ENCODE results near the gene ZNF488.

Gene ZNF488

GRCh38 chr10:47325303-47326291 lies 58.5 kb downstream of the ZNF488 start:
- H3K27me3 ChIP-seq (ENCODE audit: low read depth) = no peaks in the 10 kb centered on the region
- H3K9me3 ChIP-seq = no peaks in the 10 kb centered on the region
- H3K4me3 ChIP-seq = no peak overlapping the region
- no peaks in the 10 kb centered on the region for H3K36me3 ChIP-seq (replicated peaks)
- DNase-seq (ENCODE audit: low spot score in 2 of 2) = no peak
- in situ Hi-C loops (cut with MboI; ENCODE audit: low sequenced_read_pairs) = no loop called here
- no peaks in the 10 kb centered on the region for H3K4me1 ChIP-seq

GRCh38 chr10:47323636-47324296 lies 60.3 kb downstream of the ZNF488 start:
- no peak overlapping the region for H3K4me3 ChIP-seq
- no peak for DNase-seq (ENCODE audit: low spot score in 2 of 2)
- H3K4me1 ChIP-seq = no peaks in the 10 kb centered on the region
- no peaks in the 10 kb centered on the region for H3K36me3 ChIP-seq (replicated peaks)
- no peaks in the 10 kb centered on the region for H3K27me3 ChIP-seq (ENCODE audit: low read depth)
- in situ Hi-C loops (cut with MboI; ENCODE audit: low sequenced_read_pairs) = no loop called here
- H3K9me3 ChIP-seq = no peaks in the 10 kb centered on the region

GRCh38 chr10:47323087-47323486 lies 61.0 kb downstream of the ZNF488 start:
- H3K36me3 ChIP-seq (replicated peaks) = no peaks in the 10 kb centered on the region
- no peaks in the 10 kb centered on the region for H3K27me3 ChIP-seq (ENCODE audit: low read depth)
- no peaks in the 10 kb centered on the region for H3K4me1 ChIP-seq
- no peak overlapping the region for H3K4me3 ChIP-seq
- in situ Hi-C loops (cut with MboI; ENCODE audit: low sequenced_read_pairs) = no loop called here
- H3K9me3 ChIP-seq = no peaks in the 10 kb centered on the region
- DNase-seq (ENCODE audit: low spot score in 2 of 2) = no peak

GRCh38 chr10:47322300-47323061 lies 61.6 kb downstream of the ZNF488 start, which contains the start of gene GDF2:
GDF2 (plus strand) TSS chr10:47322454; CDS start chr10:47322669, 215 bp downstream.
- Histone ChIP-seq H3K9me3 (no peaks in the 10 kb centered on the region), H3K27me3 (ENCODE audit: low read depth) (no peaks in the 10 kb centered on the region), H3K36me3 (replicated peaks) (no peaks in the 10 kb centered on the region), H3K4me3 (no peak within 1 kb of the TSS), H3K4me1 (no peaks in the 10 kb centered on the region)
- no peak for DNase-seq (ENCODE audit: low spot score in 2 of 2)
- in situ Hi-C loops (cut with MboI; ENCODE audit: low sequenced_read_pairs) = no loop called here

GRCh38 chr10:47321521-47322195 lies 62.4 kb downstream of the ZNF488 start:
- in situ Hi-C loops (cut with MboI; ENCODE audit: low sequenced_read_pairs) = no loop called here
- DNase-seq (ENCODE audit: low spot score in 2 of 2) = no peak
- no peaks in the 10 kb centered on the region for H3K27me3 ChIP-seq (ENCODE audit: low read depth)

GRCh38 chr10:47320812-47321211 lies 63.3 kb downstream of the ZNF488 start:
- in situ Hi-C loops (cut with MboI; ENCODE audit: low sequenced_read_pairs) = no loop called here
- Histone ChIP-seq H3K4me3 (no peak overlapping the region), H3K9me3 (no peaks in the 10 kb centered on the region), H3K27me3 (ENCODE audit: low read depth) (no peaks in the 10 kb centered on the region), H3K36me3 (replicated peaks) (no peaks in the 10 kb centered on the region), H3K4me1 (no peaks in the 10 kb centered on the region)
- DNase-seq (ENCODE audit: low spot score in 2 of 2) = no peak

More at GRCh38 chr10:47321521-47322195, 62.4 kb downstream of the ZNF488 start:
- no peaks in the 10 kb centered on the region for H3K9me3 ChIP-seq
- no peaks in the 10 kb centered on the region for H3K36me3 ChIP-seq (replicated peaks)
- no peaks in the 10 kb centered on the region for H3K4me1 ChIP-seq
- no peak overlapping the region for H3K4me3 ChIP-seq

- DNase-seq (ENCODE audit: low spot score in 2 of 2) = no peak
- no peaks in the 10 kb centered on the region for H3K36me3 ChIP-seq (replicated peaks)
- no peaks in the 10 kb centered on the region for H3K27me3 ChIP-seq (ENCODE audit: low read depth)
- H3K4me3 ChIP-seq = no peak overlapping the region
- in situ Hi-C loops (cut with MboI; ENCODE audit: low sequenced_read_pairs) = no loop called here
- no peaks in the 10 kb centered on the region for H3K9me3 ChIP-seq
- no peaks in the 10 kb centered on the region for H3K4me1 ChIP-seq
Observed at GRCh38 chr10:47319784-47320183, 64.3 kb downstream of the ZNF488 start.

- in situ Hi-C loops (cut with MboI; ENCODE audit: low sequenced_read_pairs) = no loop called here
- H3K4me1 ChIP-seq = no peaks in the 10 kb centered on the region
- DNase-seq (ENCODE audit: low spot score in 2 of 2) = peak in 1 of 2 experiments; percentile 16
- H3K9me3 ChIP-seq = no peaks in the 10 kb centered on the region
- no peaks in the 10 kb centered on the region for H3K27me3 ChIP-seq (ENCODE audit: low read depth)
- H3K36me3 ChIP-seq (replicated peaks) = no peaks in the 10 kb centered on the region
- H3K4me3 ChIP-seq = no peak overlapping the region
Observed at GRCh38 chr10:47318706-47319105, 65.4 kb downstream of the ZNF488 start.

- Histone ChIP-seq H3K36me3 (replicated peaks) (no peaks in the 10 kb centered on the region), H3K4me1 (no peaks in the 10 kb centered on the region), H3K27me3 (ENCODE audit: low read depth) (no peaks in the 10 kb centered on the region), H3K9me3 (no peaks in the 10 kb centered on the region), H3K4me3 (no peak overlapping the region)
- in situ Hi-C loops (cut with MboI; ENCODE audit: low sequenced_read_pairs) = no loop called here
- no peak for DNase-seq (ENCODE audit: low spot score in 2 of 2)
Observed at GRCh38 chr10:47317251-47317650, 66.8 kb downstream of the ZNF488 start.

GRCh38 chr10:47316131-47316530 lies 68.0 kb downstream of the ZNF488 start:
- H3K36me3 ChIP-seq (replicated peaks) = no peaks in the 10 kb centered on the region
- H3K9me3 ChIP-seq = no peaks in the 10 kb centered on the region
- no peaks in the 10 kb centered on the region for H3K27me3 ChIP-seq (ENCODE audit: low read depth)
- H3K4me1 ChIP-seq = no peaks in the 10 kb centered on the region
- no peak overlapping the region for H3K4me3 ChIP-seq
- no peak for DNase-seq (ENCODE audit: low spot score in 2 of 2)
- in situ Hi-C loops (cut with MboI; ENCODE audit: low sequenced_read_pairs) = no loop called here
